ENCODE data around the gene FAT1. TPM values are rescaled to one million over a fixed set of nuclear protein-coding genes. Genes with fewer than 3 reads are reported as not detected.

The FAT1 gene
- total RNA-seq, 1 experiment from 2014 or later = 111 TPM

DNA sequence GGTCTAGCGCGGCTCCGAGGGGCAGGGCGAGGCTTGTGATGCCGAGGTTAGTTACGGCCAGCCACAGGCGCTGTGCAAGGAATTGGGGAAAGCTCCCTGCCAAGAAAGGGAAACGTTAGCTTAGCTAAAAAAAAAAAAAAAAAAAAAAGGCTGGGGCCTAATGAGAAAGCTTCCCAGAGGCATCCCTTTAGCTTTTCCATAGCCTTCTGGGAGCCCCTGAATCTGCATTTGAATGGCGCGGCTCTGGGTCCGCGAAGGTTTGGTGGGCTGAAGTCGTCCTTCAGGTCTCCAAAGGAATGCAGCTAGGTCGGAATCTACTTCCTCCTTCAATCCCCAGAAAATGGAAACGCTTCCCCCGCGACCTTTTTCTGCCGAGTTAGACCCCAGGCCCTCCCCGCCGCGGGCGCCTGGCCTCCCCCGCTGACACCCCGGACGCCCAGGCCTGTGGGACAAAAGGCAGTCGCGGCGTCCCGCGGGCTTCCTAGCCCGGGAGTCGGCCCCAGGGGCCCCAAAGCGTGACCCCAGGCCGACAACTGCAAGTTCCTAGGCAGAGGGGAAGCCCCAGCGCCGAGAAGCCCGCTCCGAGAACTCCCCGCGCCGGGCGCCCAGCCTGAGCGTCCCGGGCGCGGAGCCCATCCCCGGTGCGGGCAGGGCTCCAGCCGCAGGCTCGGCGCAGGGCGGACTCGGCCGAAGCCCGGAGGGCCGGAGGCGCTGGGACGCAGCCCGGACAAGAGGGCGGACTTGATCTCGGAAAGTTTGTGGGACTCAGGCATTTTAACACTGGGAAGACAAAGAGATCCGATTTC, 605 bp upstream of the FAT1 start:
- peak; percentile 67 for DNase-seq (ENCODE audit: low read depth)

DNA sequence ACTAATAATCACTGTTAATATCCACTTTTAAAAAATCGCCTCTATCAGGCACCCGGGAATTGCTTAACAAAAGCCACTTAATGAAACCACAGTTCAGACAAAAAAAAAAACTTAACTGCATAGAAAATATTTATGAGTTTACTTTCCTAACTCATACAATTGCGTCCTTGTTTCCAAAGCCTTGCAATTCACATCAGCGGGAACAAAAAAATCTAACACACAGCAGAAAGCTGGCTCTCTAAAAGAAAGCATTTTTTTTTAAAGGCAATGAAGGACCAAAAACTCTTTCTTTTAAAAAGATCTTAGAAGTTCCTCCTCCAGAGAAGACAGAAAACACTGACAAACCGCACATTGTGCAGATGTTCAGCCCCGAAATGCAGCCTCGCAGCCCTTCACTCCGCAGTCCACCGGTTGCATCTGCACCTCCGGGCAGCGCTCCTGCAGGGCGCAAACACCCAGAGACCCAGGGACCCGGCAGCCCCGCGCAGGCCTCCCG, 812 bp downstream of the FAT1 start:
- peak; percentile 47 for DNase-seq (ENCODE audit: low read depth)

GRCh38 chr4:186719925-186720694, 3.5 kb downstream of the FAT1 start:
- DNase-seq (ENCODE audit: low read depth) = peak; percentile 19

DNA sequence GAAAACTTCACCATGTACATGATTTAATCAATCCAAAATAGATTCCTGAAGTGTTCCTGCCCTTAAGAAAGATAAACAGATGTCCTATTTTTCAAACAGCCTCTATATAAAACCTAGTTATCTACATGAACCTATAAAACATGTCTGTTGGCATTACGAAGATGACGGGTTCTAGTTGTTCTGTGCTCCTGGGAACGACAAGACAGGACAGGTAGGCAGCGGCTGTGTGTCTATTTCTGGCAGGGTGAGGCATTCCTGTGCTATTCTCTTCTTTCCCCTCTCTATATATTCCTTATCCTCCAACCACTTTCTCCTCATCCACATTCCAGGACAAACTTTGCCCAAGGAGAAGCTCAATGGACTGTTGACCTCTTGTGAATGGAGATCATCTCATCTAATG, 6.1 kb downstream of the FAT1 start:
- no peak for DNase-seq (ENCODE audit: low read depth)

GRCh38 chr4:186715077-186715476, 8.6 kb downstream of the FAT1 start:
- no peak for DNase-seq (ENCODE audit: low read depth)

GRCh38 chr4:186714006-186714675, 9.5 kb downstream of the FAT1 start:
- no peak for DNase-seq (ENCODE audit: low read depth)

DNA sequence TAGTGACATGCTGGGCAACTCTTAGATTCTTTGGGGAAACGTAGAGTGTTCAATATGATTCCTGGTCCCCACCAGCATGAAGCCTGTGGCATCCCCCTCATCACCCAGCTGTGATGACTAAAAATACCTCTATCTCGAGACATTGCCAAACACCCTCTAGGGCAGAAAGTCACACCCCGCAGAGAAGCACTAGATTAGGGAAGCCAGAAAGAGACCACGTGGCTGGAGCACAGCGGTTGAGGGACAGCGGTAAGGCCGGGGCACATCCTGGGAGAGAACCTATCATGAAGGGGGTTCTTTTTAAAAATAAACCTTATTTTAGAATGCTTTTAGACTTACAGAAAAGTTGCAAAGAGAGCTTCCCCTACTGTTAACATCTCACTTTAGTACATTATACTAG, 11.0 kb downstream of the FAT1 start:
- DNase-seq (ENCODE audit: low read depth) = peak; percentile 80

DNA sequence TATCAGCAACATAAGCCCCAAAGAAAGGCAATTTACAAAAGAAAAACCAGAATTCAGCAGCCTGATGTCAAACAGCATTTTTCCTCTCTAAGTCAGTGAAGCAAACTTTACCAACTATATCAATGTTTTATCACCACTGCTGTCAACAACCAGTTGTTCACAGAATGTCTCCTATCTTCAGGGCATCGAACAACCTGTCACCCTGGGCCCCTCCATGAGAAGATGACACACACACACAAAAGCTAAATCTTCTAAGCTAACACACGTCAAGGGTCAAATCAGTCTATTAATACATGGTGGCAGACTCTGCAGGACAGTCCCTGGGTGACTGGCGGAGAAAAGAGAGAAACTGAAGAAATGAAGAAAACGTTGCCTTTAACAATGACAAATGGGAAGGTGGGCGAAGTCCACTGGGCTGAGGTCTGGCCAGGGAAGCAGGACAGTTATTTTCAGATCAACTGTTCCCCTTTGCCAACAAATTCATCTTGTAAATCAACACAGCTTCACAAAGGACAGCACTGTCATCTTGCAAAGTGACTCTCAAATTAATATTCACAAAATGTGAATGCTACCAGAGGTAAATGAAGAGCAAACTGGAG, 13.0 kb downstream of the FAT1 start:
- no peak for DNase-seq (ENCODE audit: low read depth)

DNA sequence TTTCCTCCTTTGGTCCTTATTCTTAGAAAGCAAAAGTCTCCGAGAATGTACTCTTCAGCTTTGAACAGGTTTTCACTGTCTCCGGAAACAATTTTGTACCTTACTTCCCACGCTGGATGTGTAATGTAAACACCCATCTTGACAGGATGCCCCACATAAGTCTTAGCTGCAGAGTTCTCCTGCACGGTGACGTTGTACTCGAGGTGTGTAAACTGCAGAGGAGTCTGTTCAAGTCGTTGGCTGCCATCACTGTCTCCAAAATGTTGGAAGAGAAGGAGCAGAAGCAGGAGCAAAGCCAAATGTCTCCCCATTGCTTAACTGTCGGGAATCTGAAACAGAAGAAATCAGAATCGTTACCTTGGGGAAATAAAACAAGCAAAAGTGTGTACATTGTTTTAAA, 14.1 kb downstream of the FAT1 start:
- no peak for DNase-seq (ENCODE audit: low read depth)

DNA sequence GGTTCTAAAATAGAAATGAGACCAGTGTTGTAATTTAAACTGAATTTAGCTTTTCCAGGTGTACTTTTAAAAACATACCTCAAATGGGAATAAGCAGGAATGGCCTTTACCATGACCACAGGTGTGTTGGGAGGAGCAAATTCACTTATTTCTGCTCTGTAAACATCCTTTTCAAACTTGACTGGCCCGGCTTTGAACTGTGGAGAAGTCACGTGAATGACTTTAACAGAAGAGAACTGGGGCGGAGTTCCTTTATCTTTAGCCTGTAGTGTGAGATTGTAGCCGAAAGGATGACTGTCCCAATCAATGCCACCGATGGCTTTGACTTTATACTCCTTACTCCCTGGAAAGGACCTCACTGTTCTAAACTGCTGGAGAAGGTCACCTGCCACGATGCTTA, 15.1 kb downstream of the FAT1 start:
- no peak for DNase-seq (ENCODE audit: low read depth)

DNA sequence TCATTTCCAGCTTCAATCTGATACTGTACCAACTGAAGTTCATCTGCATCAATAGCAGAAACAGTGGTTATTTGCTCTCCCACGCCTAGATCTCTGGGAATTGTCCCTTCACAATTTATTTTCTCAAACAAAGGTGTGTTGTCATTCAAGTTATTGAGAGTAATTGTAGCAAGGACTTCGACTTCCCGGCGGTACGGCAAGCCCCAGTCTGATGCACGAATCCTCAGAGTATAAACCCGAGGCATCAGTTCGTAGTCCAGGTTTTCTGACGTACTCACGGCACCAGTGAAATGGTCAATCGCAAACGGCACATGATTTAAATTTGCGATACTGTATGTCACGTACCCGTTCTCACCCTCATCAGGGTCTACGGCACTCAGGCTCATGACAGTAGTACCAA, 15.7 kb downstream of the FAT1 start:
- DNase-seq (ENCODE audit: low read depth) = no peak

DNA sequence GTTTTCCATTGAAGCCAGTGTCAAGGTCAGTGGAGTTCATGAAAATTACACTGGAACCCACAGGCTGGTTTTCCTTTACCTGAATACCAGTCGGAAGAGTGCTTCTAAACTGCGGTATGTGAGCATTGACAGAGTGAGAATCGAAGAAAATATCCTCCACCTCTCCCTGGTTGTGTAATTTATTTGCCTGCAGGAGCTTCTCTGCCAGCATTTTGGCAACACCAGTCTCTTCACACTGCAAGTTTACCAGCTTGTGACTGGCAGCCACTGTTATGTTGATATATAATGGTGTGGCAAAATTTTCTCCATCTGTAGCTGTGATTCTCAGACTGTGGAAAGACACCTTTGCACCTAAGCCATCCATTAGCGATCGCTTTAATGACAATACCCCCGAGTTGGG, 16.1 kb downstream of the FAT1 start:
- no peak for DNase-seq (ENCODE audit: low read depth)

- DNase-seq (ENCODE audit: low read depth) = no peak
These were observed 19.6 kb downstream of the FAT1 start for GRCh38 chr4:186704057-186704456.

- DNase-seq (ENCODE audit: low read depth) = no peak
These were observed 20.1 kb downstream of the FAT1 start for GRCh38 chr4:186703510-186703909.

DNA sequence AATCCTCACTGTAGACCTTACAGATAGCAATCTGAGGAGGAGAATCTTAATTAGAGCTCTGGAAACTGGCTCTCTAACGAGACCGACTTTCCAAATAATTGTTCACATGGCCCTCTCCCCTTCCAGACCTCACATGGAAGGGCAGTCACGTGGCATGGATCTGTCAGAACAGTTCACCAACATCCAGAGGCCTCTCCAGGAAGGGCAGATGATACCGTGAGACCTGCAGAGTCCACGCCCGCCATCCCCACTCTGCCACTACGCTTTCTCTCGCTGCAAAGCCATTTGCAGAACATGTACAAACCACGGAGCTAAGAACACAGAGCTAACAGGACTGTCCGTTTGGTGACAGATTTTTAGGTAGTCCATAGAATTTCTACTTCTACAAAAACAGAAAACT, 20.7 kb downstream of the FAT1 start:
- DNase-seq (ENCODE audit: low read depth) = no peak

DNA sequence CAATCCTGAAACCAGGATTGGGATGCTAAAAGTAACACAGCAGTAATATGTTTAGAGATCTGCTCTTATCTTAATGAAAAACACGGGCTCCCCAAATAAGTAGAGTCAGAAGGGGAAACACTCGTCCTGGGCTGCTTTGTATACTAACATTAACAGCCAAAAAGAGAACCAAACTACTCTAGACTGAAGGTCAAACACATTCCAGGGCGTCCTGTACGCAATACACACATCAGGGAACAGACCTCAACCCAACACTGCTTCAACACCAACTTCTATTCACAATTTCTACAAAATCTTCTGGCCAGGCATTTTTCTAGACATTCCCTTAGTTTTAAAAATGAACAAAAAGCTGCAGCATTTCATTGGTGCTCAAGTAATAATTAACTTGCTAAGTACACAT, 21.4 kb downstream of the FAT1 start:
- no peak for DNase-seq (ENCODE audit: low read depth)

DNA sequence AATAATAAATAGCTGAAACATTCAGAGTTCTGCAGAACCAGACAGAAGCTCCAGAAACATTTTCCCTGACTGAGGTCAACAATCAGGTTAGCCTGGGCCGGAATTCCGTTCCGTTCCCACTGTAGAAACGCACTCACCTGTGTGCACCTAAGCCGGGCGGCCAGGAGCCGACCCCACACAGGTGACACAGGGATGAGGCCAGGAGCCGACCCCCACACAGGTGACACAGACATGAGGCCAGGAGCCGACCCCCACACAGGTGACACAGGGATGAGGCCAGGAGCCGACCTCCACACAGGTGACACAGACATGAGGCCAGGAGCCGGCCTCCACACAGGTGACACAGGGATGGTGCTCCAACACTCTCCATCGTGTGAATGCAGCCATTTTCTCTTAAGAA, 21.9 kb downstream of the FAT1 start:
- no peak for DNase-seq (ENCODE audit: low read depth)

GRCh38 chr4:186701273-186701672, 22.4 kb downstream of the FAT1 start:
- DNase-seq (ENCODE audit: low read depth) = peak; percentile 38

GRCh38 chr4:186700746-186701145, 22.9 kb downstream of the FAT1 start:
- no peak for DNase-seq (ENCODE audit: low read depth)

DNA sequence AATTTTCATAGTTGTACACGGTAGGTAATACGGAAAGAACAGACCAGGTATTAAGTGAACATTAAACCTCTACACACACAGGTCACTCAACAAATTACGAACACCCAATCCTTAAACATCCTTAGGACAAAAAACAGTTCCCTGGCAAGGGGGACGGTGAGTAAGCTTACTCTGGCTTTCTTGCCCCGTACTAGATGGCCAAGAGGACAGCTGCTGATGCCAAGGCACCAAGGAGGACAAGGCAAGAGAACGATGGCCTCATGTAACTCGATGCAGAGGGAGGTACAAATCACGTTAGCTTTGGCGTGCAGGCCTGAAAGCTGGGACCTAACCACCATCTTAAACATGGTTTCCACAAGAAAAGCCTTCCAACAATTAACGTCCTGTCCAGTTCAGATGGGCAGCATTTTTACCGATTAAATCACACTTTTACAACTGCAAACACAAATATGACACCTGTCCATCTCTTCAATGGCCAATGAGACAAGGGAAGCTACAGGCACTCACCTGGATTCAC, 23.7 kb downstream of the FAT1 start:
- DNase-seq (ENCODE audit: low read depth) = no peak

- no peak for DNase-seq (ENCODE audit: low read depth)
These were observed 24.4 kb downstream of the FAT1 start for GRCh38 chr4:186699298-186699697.

DNA sequence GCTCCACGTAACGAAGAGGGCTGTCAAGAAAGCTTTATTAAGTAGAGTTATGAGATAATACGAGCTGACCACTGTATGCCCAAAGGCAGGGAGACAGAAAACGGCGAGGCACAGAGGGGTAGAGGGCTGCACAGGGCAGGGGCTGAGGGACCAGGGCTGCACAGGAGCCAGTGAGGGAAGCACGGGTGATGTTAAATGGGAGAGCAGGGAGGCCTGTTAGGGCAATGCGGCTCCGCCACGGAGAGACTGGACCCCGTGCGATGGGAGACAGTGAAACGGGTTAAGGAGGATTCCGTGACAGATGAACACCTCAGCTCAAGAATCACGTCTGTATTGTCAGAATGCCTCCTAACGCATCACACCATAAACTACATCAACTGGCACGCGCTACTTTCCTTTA, 25.1 kb downstream of the FAT1 start:
- no peak for DNase-seq (ENCODE audit: low read depth)
